Sigmoid colon (tissue), 7 donors: ENCODE measurements around the gene LMO2. TPM values are rescaled to one million over a fixed set of nuclear protein-coding genes. Genes with fewer than 3 reads are reported as not detected.
"Not testable (repeated sequence)": the region's sequence is repeated elsewhere in the genome, so short reads cannot be mapped to it uniquely, and the experiment has no call there.

ENCODE experiments used
- DNase-seq: peaks from one replicate; pipeline ENCODE4 v3.0.0-alpha.2; 2019
- H3K27ac ChIP-seq, 4 donors: fragments of 200-600 bp; sonication (generic); one replicate each; pipeline ENCODE4 v1.5.1; 2016 to 2019; ENCODE audit warnings: mild to moderate bottlenecking in 1 of 4
- H3K27me3 ChIP-seq, 3 donors: fragments of 200-600 bp; sonication (generic); one replicate each; pipeline ENCODE4 v1.5.1; 2019; ENCODE audit warnings: mild to moderate bottlenecking in 1 of 3
- H3K36me3 ChIP-seq, 4 donors: fragments of 200-600 bp; sonication (generic); one replicate each; pipeline ENCODE4 v1.5.1; 2016 to 2019
- H3K4me1 ChIP-seq, 4 donors: fragments of 200-600 bp; sonication (generic); one replicate each; pipeline ENCODE4 v1.5.1; 2017 to 2019
- H3K4me3 ChIP-seq, 4 donors: fragments of 200-600 bp; sonication (generic); one replicate each; pipeline ENCODE4 v1.5.1; 2017 to 2019; ENCODE audit warnings: mild to moderate bottlenecking in 2 of 4, moderate library complexity in 1 of 4
- H3K9me3 ChIP-seq, 4 donors: fragments of 200-600 bp in 3 of 4; sonication (generic) in 3 of 4; one replicate each; pipeline versions ENCODE4 v1.5.1 to v1.6.1; 2013 to 2019
- EP300 ChIP-seq, 4 donors: sonication (generic); formaldehyde crosslinking; IDR thresholded peaks; one replicate each; pipeline ENCODE4 v1.6.1; 2017; ENCODE audit warnings: antibody characterized with exemption in 4 of 4
- POLR2A ChIP-seq, 2 donors: fragments of 450-650 bp; IDR thresholded peaks; one replicate each; pipeline ENCODE4 v1.6.1; 2016; ENCODE audit warnings: antibody characterized with exemption in 2 of 2, mild to moderate bottlenecking in 2 of 2, moderate library complexity in 2 of 2
- POLR2AphosphoS5 ChIP-seq, 4 donors: sonication (generic); formaldehyde crosslinking; IDR thresholded peaks; one replicate each; pipeline ENCODE4 v1.6.1; 2017; ENCODE audit warnings: antibody characterized with exemption in 4 of 4
- WGBS, 2 donors: extraction: QIAGEN DNeasy Blood & Tissue Kit; methylation state at CpG; one replicate each; pipeline ENCODE4 v1.1.7; 2013; 5-methylcytosine and 5-hydroxymethylcytosine counted together
- intact Hi-C: fragments of 100-400 bp; cut with DNase I; formaldehyde crosslinking; loops from one replicate; pipeline ENCODE4 v1.15.1; 2023
- polyA plus RNA-seq, 3 donors: library from polyadenylated mRNA; stranded (reverse); fragments of 200-250 nt; gene quantifications; one replicate each; pipeline ENCODE4 v1.2.3, GENCODE V29; 2013
- total RNA-seq, 4 donors: library from RNA; depleted of rRNA; stranded (reverse); fragments of >200 nt; gene quantifications; one replicate each; pipeline ENCODE4 v1.1.0, GENCODE V29; 2016
- TF ChIP-seq, protein P1 (sequence below), 4 experiments: fragments of 450-650 bp in 3 of 4; fragments of 200-600 bp in 1 of 4; IDR thresholded peaks; one replicate each; pipeline ENCODE4 v1.5.1; 2016 to 2019; ENCODE audit warnings: antibody characterized with exemption in 4 of 4, mild to moderate bottlenecking in 3 of 4, moderate library complexity in 2 of 4
- donor health status: healthy with polysubstance abuse.
- donor health status: Bipolar disorder and iron deficiency.
- donor health status: healthy.

LMO2 gene
- total and polyA plus RNA-seq, 7 donors = 4.9 to 19.8 (median 12.3) TPM

DNA sequence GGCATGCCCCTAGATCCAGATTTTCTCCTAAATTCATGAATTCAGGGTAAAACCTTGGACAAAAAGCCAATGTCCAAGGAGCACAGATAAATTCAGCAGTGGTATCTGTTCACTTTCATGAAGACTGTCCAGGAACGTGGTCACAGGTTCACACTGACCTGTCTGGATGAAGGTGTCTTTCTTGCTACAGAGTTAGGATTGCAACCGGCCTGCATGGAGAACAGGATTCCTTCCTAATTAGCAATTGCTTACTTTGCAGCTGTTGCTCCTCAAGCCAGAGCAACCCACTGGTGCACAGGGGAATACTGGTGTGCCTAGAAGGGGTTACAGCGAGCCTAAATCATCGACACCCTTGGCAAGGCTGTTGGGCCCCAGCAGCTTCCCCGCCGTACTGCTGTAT lies 47.6 kb downstream of the LMO2 start:
- Histone ChIP-seq H3K27ac (no peak overlapping the region), H3K4me3 (no peak overlapping the region), H3K36me3 (no peaks in the 10 kb centered on the region), H3K9me3 (no peaks in the 10 kb centered on the region), H3K27me3 (peaks cover 0 to 16% (median 10%) of the 10 kb centered on the region in 3 donors), H3K4me1 (no peaks in the 10 kb centered on the region)
- no peak for DNase-seq
- whole genome bisulfite sequencing, 2 donors = 91 to 93% methylated on average over 6 of the region's 6 CpGs
- no peak for TF ChIP-seq POLR2A (IDR thresholded peaks at IDR 0.05)
- no peak for TF ChIP-seq POLR2AphosphoS5 (IDR thresholded peaks at IDR 0.05)
- TF ChIP-seq, protein P1, sequence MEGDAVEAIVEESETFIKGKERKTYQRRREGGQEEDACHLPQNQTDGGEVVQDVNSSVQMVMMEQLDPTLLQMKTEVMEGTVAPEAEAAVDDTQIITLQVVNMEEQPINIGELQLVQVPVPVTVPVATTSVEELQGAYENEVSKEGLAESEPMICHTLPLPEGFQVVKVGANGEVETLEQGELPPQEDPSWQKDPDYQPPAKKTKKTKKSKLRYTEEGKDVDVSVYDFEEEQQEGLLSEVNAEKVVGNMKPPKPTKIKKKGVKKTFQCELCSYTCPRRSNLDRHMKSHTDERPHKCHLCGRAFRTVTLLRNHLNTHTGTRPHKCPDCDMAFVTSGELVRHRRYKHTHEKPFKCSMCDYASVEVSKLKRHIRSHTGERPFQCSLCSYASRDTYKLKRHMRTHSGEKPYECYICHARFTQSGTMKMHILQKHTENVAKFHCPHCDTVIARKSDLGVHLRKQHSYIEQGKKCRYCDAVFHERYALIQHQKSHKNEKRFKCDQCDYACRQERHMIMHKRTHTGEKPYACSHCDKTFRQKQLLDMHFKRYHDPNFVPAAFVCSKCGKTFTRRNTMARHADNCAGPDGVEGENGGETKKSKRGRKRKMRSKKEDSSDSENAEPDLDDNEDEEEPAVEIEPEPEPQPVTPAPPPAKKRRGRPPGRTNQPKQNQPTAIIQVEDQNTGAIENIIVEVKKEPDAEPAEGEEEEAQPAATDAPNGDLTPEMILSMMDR (IDR thresholded peaks at IDR 0.05) = no peak
- TF ChIP-seq EP300 (IDR thresholded peaks at IDR 0.05) = no peak
- intact Hi-C loops = no loop called here

DNA sequence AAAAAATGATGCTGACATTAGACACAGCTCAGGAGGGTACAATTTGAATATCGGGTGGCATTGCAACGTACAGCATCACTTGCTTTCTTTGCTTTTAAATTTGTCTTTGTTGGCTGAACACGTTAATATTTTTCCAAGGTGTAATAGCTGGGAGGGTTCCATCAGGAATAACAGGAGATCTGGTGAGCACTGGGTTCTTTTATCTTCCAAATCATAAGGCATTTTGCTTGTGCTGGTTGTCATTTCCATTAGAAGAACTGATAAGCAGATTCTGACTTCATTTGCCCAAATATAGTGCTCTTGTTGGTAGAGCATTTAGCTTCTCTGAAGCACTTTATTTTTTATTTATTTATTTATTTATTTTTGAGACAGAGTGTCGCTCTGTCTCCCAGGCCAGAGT lies 48.9 kb downstream of the LMO2 start:
- TF ChIP-seq POLR2A (IDR thresholded peaks at IDR 0.05) (no peak), EP300 (IDR thresholded peaks at IDR 0.05) (no peak), POLR2AphosphoS5 (IDR thresholded peaks at IDR 0.05) (no peak)
- TF ChIP-seq, protein P1 (IDR thresholded peaks at IDR 0.05) = no peak
- intact Hi-C loops = no loop called here

GRCh38 chr11:33842236-33842915 lies 49.5 kb downstream of the LMO2 start:
- WGBS, 2 donors = 69 to 79% methylated on average over 13 of the region's 13 CpGs
- TF ChIP-seq, protein P1 (IDR thresholded peaks at IDR 0.05) = no peak
- TF ChIP-seq POLR2A (IDR thresholded peaks at IDR 0.05) = no peak
- no peak for TF ChIP-seq EP300 (IDR thresholded peaks at IDR 0.05)
- TF ChIP-seq POLR2AphosphoS5 (IDR thresholded peaks at IDR 0.05) = no peak
- no peaks in the 10 kb centered on the region for H3K4me1 ChIP-seq

More for the DNA sequence above, 48.9 kb downstream of the LMO2 start:
- DNase-seq = no peak
- Histone ChIP-seq H3K9me3 (no peaks in the 10 kb centered on the region), H3K27me3 (peaks cover 0 to 16% (median 10%) of the 10 kb centered on the region in 3 donors), H3K4me3 (no peak overlapping the region), H3K4me1 (no peaks in the 10 kb centered on the region), H3K27ac (no peak overlapping the region), H3K36me3 (no peaks in the 10 kb centered on the region)
- 66 to 81% methylated on average over 4 of the region's 4 CpGs for WGBS, 2 donors

DNA sequence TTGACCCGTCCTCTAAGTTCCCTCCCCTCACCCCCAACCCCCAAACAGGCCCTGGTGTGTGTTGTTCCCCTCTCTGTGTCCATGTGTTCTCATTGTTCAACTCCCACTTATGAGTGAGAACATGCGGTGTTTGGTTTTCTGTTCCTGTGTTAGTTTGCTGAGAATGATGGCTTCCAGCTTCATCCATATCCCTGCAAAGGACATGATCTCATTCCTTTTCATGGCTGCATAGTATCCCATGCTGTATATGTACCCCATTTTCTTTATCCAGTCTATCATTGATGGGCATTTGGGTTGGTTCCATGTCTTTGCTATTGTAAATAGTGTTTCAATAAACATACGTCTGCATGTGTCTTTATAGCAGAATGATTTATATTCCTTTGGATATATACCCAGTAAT lies 53.6 kb downstream of the LMO2 start:
- H3K27me3 ChIP-seq = peaks cover 0 to 16% (median 10%) of the 10 kb centered on the region in 3 donors
- intact Hi-C loops, DNase-seq, H3K36me3 ChIP-seq, H3K9me3 ChIP-seq, H3K4me1 ChIP-seq, H3K27ac ChIP-seq, H3K4me3 ChIP-seq: not testable (repeated sequence)
- WGBS, 2 donors = 44 to 68% methylated on average over 3 of the region's 3 CpGs

More at GRCh38 chr11:33842236-33842915, 49.5 kb downstream of the LMO2 start:
- intact Hi-C loops = no loop called here
- Histone ChIP-seq H3K36me3 (no peaks in the 10 kb centered on the region), H3K27ac (no peak overlapping the region), H3K9me3 (no peaks in the 10 kb centered on the region), H3K27me3 (peaks cover 0 to 16% (median 10%) of the 10 kb centered on the region in 3 donors), H3K4me3 (no peak overlapping the region)
- no peak for DNase-seq

DNA sequence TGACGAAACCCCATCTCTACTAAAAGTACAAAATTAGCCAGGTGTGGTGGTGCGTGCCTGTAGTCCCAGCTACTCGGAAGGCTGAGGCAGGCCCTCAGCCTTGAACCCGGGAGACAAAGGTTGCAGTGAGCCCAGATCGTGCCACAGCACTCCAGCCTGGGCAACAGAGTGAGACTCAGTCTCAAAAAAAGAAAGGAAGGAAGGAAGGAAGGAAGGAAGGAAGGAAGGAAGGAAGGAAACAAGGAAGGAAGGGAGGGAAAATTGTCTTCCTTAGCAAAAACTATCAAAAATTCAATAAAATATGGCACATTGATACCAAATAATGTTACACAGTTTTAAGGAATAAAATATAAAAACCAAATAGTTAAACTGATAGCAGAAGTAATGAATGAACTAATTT lies 54.5 kb downstream of the LMO2 start:
- H3K27ac ChIP-seq, H3K4me3 ChIP-seq, H3K4me1 ChIP-seq, H3K9me3 ChIP-seq, DNase-seq, intact Hi-C loops, H3K36me3 ChIP-seq: not testable (repeated sequence)
- peaks cover 0 to 12% (median 6%) of the 10 kb centered on the region in 3 donors for H3K27me3 ChIP-seq
- 79 to 90% methylated on average over 5 of the region's 5 CpGs for WGBS, 2 donors
